HG02840 (cell line): ENCODE data around the gene S100PBP.

Experiments used
- ATAC-seq: cut with Tn5 transposase; IDR thresholded peaks from one replicate; pipeline ENCODE4 v1.9.1; 2021; ENCODE audit warnings: mild to moderate bottlenecking, moderate library complexity, moderate number of reproducible peaks; ENCODE audit not compliant: unreplicated experiment, low FRiP score

Gene S100PBP

DNA sequence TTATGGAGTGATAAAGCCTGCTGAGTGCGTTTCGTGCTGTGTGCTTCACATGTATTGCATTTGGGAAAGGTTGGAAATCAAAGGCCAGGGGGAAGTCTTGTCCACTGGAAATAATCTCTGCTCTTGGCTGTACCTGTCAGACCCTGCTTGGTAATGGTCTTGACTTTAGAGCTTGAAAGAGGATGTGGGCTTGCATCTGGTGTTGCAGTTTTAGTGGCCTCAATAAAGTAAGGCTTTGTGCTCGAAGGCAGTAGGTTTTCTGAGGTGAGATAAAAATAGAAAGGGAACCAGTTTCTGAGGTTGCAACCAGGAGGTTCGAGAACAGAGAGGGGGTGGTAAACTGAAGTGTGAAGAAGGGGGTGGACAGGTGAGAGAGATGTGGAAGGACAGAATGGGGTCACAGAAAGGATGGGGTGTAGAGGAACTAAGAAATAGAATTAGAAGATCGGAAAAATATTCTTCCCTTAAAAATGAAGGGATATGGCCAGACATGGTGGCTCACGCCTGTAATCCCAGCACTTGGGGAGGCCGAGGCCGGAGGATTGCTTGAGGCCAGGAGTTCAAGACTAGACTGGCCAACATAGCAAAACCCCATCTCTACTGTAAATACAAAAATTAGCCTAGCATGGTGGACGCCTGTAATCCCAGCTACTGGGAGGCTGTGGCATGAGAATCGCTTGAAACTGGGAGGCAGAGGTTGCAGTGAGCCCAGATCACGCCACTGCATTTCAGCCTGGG, 1.5 kb downstream of the S100PBP start:
- no peak for ATAC-seq

DNA sequence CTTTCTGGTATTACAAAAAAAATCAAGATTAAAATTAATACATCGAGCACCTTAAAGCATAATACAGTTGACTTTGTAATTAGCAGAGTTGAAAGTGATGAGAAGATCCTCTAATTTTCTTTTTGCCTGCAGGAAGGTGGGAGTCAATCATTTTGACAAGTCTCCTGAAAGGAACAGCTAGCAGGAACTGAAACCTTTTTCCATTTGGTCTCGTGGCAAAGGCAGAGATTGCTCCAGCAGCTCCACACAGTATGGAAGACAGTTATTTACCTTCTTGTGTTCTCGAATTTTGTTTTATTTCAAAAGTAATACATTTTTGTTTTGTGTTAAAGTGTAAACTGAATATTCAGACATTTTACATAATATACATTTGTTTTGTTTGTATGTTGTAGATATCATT, 7.7 kb downstream of the S100PBP start:
- no peak for ATAC-seq

DNA sequence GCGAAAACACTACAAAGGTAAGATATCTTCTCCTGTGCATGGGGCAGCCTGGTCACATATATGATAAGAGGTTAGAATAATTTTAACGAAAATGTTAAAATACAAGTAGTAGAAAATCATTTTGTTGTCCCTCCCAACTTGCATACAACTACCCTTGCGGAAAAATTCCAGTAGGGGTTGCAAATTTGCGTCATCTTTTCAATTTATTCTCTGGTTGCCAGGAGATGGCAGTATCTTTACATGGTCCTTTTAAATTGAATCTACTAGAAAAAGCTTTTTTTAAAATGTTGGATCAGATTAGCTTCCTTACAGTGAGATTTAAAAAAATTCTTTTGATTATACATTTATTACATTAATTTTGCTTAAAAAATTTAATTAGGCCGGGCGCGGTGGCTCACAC, 10.9 kb downstream of the S100PBP start:
- no peak for ATAC-seq

DNA sequence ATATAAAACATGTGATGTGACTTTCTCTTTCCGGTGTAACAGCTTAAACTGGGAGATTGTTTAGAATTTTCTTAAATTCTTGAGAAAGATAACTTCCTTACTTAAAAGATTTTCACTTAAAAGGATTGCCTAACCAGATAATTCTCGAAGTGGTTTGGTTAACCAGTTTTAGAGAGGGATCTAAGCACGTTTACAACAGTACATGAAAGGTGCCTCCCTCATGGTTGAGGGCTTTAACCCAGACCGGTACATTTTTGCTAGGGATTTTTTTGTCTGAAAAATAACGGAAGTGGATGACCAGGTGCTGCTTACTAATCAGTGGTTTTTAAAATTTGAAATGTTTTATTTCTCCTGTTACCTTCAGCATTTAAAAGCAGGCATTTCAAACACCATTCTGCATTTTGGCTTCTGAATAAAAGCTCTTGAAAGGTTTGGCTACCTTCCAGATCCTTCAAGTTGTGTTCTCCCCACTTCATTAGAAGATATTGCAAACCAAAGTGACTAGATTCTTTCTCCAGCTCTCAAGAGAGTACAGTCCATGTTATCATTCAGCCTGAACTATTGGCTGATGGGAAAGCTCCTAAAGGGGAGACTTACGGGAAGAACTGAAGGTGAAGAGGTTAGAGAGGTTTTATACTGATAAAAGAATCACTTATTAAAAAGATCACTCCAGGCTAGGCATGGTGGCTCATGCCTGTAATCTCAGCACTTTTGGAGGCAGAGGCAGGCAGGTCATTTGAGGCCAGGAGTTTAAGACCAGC, 12.8 kb downstream of the S100PBP start:
- ATAC-seq = no peak

GRCh38 chr1:32831878-32832277, 14.4 kb downstream of the S100PBP start:
- no peak for ATAC-seq

DNA sequence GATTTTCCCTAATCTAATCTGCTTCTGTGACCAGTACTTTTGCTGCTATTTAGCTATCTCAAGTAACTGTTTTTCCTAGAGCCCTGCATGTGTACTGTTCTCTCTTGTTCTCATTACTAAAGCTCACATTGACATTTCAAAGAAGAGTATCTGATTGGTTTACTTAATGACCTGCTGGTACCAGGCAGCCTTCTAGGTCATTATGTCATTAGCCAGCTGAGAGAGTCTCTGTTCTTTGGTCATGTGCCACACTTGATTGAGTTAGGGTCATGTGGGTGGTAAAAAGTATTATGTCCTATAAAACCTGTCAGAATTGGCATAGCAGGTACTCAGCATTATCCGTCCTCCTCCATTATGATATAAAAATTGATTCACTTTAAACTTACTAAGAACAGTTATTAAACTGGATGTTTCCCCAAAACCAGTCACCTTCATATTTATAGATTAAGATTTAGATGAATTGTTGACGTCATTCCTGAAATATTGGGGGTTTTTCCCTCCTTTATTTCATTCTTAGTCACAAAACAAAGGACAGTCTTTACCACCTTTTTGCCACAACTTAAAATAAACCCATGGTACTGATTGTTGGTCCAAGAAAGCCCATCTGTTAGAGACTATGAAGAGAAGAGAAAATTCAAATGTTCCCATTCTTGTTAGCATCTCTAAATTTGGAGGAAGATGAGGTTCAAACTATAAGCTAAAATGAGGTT, 31.1 kb downstream of the S100PBP start:
- ATAC-seq = no peak

DNA sequence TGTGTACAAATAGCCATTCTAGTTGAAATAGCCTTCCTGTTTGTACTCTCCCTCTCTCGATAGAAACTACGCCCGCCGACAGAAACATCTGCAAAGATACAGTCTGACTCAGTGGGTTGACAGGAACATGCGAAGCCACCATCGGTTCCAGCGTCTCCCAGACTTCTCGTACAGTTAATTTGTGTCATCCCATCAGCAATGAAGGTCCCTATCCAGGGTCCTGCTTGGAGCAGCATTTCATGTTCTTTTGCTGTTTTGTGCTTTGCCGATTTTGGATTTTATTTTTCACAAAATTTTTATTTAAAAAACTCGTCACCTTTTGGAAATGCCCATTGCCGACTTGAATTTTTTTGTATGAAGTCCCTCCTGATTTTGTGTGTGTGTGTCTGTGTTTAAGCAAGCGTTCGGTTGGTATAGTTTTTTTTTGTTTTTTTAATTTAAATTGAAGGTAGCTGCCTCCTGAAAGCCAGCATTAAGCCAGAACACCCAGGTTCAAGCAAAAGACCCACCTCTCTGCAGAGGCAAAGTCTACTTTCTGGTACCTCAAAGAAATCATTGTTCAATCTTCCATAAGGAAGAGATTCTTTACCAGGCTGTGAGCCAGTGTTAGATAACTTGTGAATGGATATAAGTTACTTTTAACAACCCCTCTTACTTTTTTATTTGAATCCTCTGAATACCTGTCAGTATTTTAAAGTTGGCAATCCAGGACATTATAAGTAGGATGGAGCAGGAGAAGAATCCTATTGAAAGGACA, 38.6 kb downstream of the S100PBP start:
- no peak for ATAC-seq

DNA sequence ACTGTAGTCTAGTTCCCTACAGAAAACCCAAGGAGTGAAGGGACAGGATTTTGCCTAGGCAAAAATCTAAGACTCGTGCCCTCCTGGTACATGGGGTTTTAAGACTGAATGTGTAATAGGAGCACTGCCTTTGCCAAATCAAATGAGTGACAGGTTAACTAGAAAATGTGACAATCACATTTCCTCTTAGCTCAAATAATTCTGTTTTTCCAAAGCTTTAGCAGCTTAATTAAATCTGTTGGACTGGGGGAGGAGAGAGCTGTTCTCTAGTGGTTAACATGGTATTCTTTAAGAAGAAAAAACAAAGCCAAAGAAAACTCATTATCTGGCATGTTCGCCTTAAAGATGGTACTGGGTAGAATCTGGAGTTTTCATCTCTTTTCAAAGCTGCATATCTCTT, 40.7 kb downstream of the S100PBP start:
- ATAC-seq = no peak

DNA sequence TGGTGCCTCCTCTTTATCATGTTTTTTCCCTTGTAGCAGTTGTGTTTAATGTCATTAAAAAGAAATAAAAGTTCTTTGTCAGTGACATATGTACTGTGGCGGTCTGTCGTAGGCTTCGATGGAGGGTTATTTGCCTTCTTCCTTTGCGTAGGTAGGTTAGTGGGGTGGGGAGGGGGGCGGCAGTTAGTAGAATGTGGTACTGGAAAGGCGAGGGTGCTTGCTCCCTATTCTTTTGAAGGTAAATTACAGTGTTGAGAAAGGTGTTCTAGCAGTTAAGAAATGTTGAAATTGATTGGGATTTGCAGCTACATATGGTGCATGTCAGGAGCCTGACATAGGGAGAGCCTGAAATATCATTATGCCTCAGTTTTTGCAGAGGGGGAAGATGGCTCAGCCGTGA, 41.3 kb downstream of the S100PBP start:
- ATAC-seq = no peak

GRCh38 chr1:32859915-32860314, 42.5 kb downstream of the S100PBP start:
- no peak for ATAC-seq

- no peak for ATAC-seq
Observed at GRCh38 chr1:32860566-32860965, 43.1 kb downstream of the S100PBP start.

DNA sequence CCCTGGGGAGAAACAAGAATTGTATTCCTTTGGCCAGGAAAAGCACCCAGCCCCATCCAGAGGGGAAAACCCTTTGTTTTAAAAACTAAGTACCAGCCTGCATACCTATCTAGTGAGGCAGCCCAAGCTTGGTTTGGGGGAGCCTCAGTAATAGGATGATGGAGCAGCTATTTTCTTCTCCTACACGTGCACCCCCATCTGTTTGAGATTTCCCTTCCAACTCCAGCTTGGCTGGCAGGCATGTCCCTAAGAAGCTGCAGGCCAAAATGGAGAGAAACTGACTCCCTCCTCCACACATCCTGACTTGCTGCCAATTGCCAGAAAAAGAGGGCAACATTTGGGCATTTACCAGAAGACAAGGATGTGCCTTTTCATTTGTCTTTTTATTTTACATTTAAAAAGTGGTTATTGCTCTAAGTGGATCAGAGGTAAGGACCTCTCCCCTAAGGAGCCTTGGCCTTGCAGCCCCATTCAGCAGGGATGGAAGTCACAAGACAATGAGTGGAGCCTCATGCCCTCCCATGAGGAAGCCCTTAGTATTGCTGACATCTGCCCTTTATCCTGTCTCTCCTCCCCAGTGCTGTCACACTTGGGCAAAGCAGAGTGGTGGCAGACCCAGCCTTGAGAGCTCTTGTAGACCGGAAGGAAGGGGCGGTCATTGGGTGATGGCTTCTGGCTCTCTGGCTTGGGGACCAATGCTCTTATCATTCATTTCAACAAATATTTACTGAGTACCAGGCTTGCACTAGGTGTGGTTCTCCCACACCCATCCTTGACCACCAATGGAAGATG, 44.6 kb downstream of the S100PBP start:
- ATAC-seq = no peak

- no peak for ATAC-seq
Observed at GRCh38 chr1:32863218-32863880, 45.9 kb downstream of the S100PBP start.

GRCh38 chr1:32863881-32864245, 46.4 kb downstream of the S100PBP start:
- no peak for ATAC-seq

DNA sequence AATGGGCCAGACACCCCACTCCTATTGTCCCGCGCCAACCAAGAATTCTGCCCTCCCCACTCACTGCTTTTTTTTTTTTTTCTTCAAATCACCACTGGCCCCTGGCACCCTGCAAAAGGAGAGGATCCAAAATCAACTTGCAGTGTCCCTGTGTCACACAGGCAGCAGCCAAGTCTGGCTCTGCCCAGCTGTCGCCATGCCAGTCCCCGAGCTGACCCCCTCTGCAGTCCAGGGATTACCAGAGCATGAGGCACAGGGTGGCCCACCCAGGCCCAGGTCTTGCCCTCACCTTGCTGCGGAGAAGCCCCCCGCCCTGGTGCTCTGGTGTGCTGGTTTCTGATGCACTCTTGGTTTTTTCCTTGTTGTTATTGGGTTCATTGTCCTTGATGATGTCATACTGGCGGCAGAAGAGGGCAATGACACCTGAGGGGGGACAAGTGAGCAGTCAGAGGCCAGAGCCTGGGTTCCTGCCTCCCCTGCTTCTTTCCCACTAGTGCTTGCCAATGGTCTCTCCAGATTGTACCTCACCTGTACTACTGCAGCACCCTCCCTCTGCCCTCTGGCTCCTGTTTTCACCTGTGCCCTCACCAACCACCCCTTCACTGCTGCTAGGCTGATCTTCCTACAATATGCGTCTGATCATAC, 47.0 kb downstream of the S100PBP start:
- ATAC-seq = no peak

- ATAC-seq = no peak
Observed at GRCh38 chr1:32865639-32866405, 48.4 kb downstream of the S100PBP start.

- no peak for ATAC-seq
Observed at GRCh38 chr1:32867151-32867550, 49.7 kb downstream of the S100PBP start.

DNA sequence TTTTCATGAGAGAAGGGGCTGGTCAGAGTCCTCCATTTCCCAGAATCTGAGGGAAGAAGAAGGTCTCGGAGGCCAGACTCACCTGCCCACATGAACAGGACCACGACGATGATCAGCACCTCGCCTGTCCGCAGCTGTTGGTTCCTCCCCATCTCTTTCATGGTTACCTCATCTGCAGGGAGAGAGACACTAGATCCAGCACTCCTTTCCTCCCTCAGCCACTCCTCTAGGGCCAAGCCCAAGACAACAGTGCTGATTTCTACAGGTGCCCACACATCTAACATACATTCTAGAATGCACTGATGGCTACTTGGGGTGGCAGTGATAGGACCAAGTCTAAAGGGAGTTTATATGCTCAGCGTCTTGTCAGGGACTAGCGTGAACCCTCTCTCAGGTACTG, 50.2 kb downstream of the S100PBP start:
- ATAC-seq = no peak
